ENCODE measurements around the gene CAMSAP2. TPM values are rescaled to one million over a fixed set of nuclear protein-coding genes. Genes with fewer than 3 reads are reported as not detected.

The CAMSAP2 gene
- total and polyA plus RNA-seq, 10 of the 15 experiments (the other 5 are each of a cell fraction or from before 2014, with no cell fraction given): 3.9 to 19.8 (median 8.0) TPM

GRCh38 chr1:200892546-200892945 lies 153.9 kb downstream of the CAMSAP2 start:
- Histone ChIP-seq H3K27ac (ENCODE audit: control insufficient read depth, insufficient read depth) (no peak overlapping the region), H2AFZ (ENCODE audit: control insufficient read depth, low read depth, low read length) (no peak overlapping the region), H3K9me3 (replicated peaks; ENCODE audit: control insufficient read depth, insufficient read depth, low read length) (no peaks in the 10 kb centered on the region), H3K36me3 (ENCODE audit: control insufficient read depth in 2 of 2, insufficient read depth in 2 of 2, low read length in 1 of 2) (no peaks in the 10 kb centered on the region), H3K4me1 (ENCODE audit: control insufficient read depth, insufficient read depth, low read length) (peaks cover 54% of the 10 kb centered on the region), H3K9ac (ENCODE audit: control insufficient read depth, insufficient read depth, low read length) (no peak overlapping the region; the same call in 1 of the 2 replicates), H3K4me3 (peak overlapping the region; percentile 45; the same call in 1 of the 2 replicates), H4K20me1 (ENCODE audit: control insufficient read depth, insufficient read depth) (no peaks in the 10 kb centered on the region), H3K79me2 (ENCODE audit: control insufficient read depth, insufficient read depth, low read length) (no peaks in the 10 kb centered on the region; the same call in none of the 2 replicates), H3K4me2 (ENCODE audit: control insufficient read depth, insufficient read depth) (peak overlapping the region; percentile 90), H3K27me3 (replicated peaks in 1 of 2; ENCODE audit: control insufficient read depth in 2 of 2, insufficient read depth in 2 of 2, low read length in 1 of 2) (no peaks in the 10 kb centered on the region)
- ChIA-PET SMC1A (ENCODE audit: uncharacterized antibody, unreplicated experiment) (interaction anchor here (0.6 to 12.2 kb wide), 8 partner anchors 11 to 268 kb away, joined by 3 to 193 read pairs (median 4); no protein-coding TSS in a partner anchor), RAD21 (ENCODE audit: unreplicated experiment) (interaction anchor here (0.6 to 11.2 kb wide), 12 partner anchors 13 to 270 kb away, joined by 3 to 139 read pairs (median 6); no protein-coding TSS in a partner anchor), CTCF (interaction anchor here (0.9 to 10.0 kb wide), 9 partner anchors 11 to 332 kb away, joined by 3 to 131 read pairs (median 16); no protein-coding TSS in a partner anchor), POLR2A (interaction anchor here (0.6 to 6.3 kb wide), 6 partner anchors 10 to 126 kb away, joined by 4 to 60 read pairs (median 13); no protein-coding TSS in a partner anchor)
- TF ChIP-seq SPI1 (IDR thresholded peaks at IDR 0.05; ENCODE audit: borderline replicate concordance, insufficient read depth, low read depth, low read length) (peak; percentile 14; the same call in 1 of the 2 replicates), PBX3 (IDR thresholded peaks at IDR 0.05; ENCODE audit: insufficient replicate concordance, low read depth, low read length) (no peak), TARDBP (IDR thresholded peaks at IDR 0.05; ENCODE audit: borderline replicate concordance) (no peak)
- 40% methylated on average over 4 of the region's 4 CpGs for WGBS (ENCODE audit: insufficient coverage, insufficient replicate concordance, low lambda C conversion rate, missing lambda C conversion rate)
- DNase-seq (ENCODE audit: low read depth, low spot score) (no peak), ATAC-seq (no peak), FAIRE-seq (no peak)
- in situ Hi-C loops (cut with MboI) (no loop called here), intact Hi-C loops (cut with micrococcal nuclease; ENCODE audit: unreplicated experiment) (loop anchor here (5.0 kb wide), 1 partner anchor 130 kb away; the partner anchor contains the start of gene KIF21B)
- BruUV-seq (replicated peaks): no TSS peak

- ChIA-PET CTCF (interaction anchor here (0.8 to 10.0 kb wide), 9 partner anchors 11 to 332 kb away, joined by 3 to 131 read pairs (median 16); no protein-coding TSS in a partner anchor), POLR2A (interaction anchor here (0.6 to 6.3 kb wide), 8 partner anchors 10 to 271 kb away, joined by 3 to 60 read pairs (median 10); no protein-coding TSS in a partner anchor), SMC1A (ENCODE audit: uncharacterized antibody, unreplicated experiment) (interaction anchor here (0.7 to 12.2 kb wide), 7 partner anchors 11 to 268 kb away, joined by 3 to 193 read pairs (median 4); no protein-coding TSS in a partner anchor), RAD21 (ENCODE audit: unreplicated experiment) (interaction anchor here (1.1 to 11.2 kb wide), 10 partner anchors 12 to 145 kb away, joined by 3 to 139 read pairs (median 8); no protein-coding TSS in a partner anchor)
- no peaks in the 10 kb centered on the region for H3K27me3 ChIP-seq (replicated peaks in 1 of 2; ENCODE audit: control insufficient read depth in 2 of 2, insufficient read depth in 2 of 2, low read length in 1 of 2)
- no peak overlapping the region for H3K9ac ChIP-seq (ENCODE audit: control insufficient read depth, insufficient read depth, low read length)
- FAIRE-seq: peak; percentile 70
- no peaks in the 10 kb centered on the region for H4K20me1 ChIP-seq (ENCODE audit: control insufficient read depth, insufficient read depth)
- intact Hi-C loops (cut with micrococcal nuclease; ENCODE audit: unreplicated experiment): loop anchor here (5.0 kb wide), 1 partner anchor 129 kb away; the partner anchor contains the start of gene KIF21B
- H3K4me2 ChIP-seq (ENCODE audit: control insufficient read depth, insufficient read depth): peak overlapping the region; percentile 90
- no peak overlapping the region for H3K27ac ChIP-seq (ENCODE audit: control insufficient read depth, insufficient read depth)
- no peaks in the 10 kb centered on the region; the same call in none of the 2 replicates for H3K79me2 ChIP-seq (ENCODE audit: control insufficient read depth, insufficient read depth, low read length)
- ATAC-seq: no peak
- BruUV-seq (replicated peaks): no TSS peak
- in situ Hi-C loops (cut with MboI): no loop called here
- 0 out of 2 replicates have a peak overlapping the region, but pooled peaks have one; percentile 45 for H3K4me3 ChIP-seq
- DNase-seq (ENCODE audit: low read depth, low spot score): no peak
- H3K9me3 ChIP-seq (replicated peaks; ENCODE audit: control insufficient read depth, insufficient read depth, low read length): no peaks in the 10 kb centered on the region
- H2AFZ ChIP-seq (ENCODE audit: control insufficient read depth, low read depth, low read length): no peak overlapping the region
- peaks cover 50% of the 10 kb centered on the region for H3K4me1 ChIP-seq (ENCODE audit: control insufficient read depth, insufficient read depth, low read length)
- H3K36me3 ChIP-seq (ENCODE audit: control insufficient read depth in 2 of 2, insufficient read depth in 2 of 2, low read length in 1 of 2): no peaks in the 10 kb centered on the region
- TF ChIP-seq CHD4 (IDR thresholded peaks at IDR 0.05) (no peak), ZNF274 (IDR thresholded peaks at IDR 0.05; ENCODE audit: insufficient read depth, insufficient read length) (no peak), TAF1 (IDR thresholded peaks at IDR 0.05; ENCODE audit: borderline replicate concordance, low read depth, low read length) (no peak), BHLHE40 (IDR thresholded peaks at IDR 0.05; ENCODE audit: borderline replicate concordance in 1 of 2, low read depth in 2 of 2, low read length in 1 of 2) (peak in 1 of 2 experiments; percentile 22; a peak in 1 of 4 replicates), NFXL1 (IDR thresholded peaks at IDR 0.05; ENCODE audit: borderline replicate concordance) (no peak), RB1 (IDR thresholded peaks at IDR 0.05; ENCODE audit: borderline replicate concordance) (no peak), FOS (IDR thresholded peaks at IDR 0.05; ENCODE audit: borderline replicate concordance, extremely low read depth, insufficient read length) (no peak), TARDBP (IDR thresholded peaks at IDR 0.05; ENCODE audit: borderline replicate concordance) (no peak), CEBPZ (IDR thresholded peaks at IDR 0.05; ENCODE audit: low read depth, low read length) (no peak)
These were observed 154.3 kb downstream of the CAMSAP2 start for GRCh38 chr1:200892958-200893357.

Measured in GM12878 (cell line).